ENCODE results near the gene MAS1L.

- TF ChIP-seq GATA2 (IDR thresholded peaks at IDR 0.05; ENCODE audit: low read depth, low read length) (no peak), GATA3 (IDR thresholded peaks at IDR 0.05; ENCODE audit: low read depth, low read length) (no peak)
These were observed 3.8 kb upstream of the MAS1L start for GRCh38 chr6:29491574-29491973.
